ENCODE measurements around the gene TAS2R50. TPM values are rescaled to one million over a fixed set of nuclear protein-coding genes. Genes with fewer than 3 reads are reported as not detected.
A peak's percentile ranks its signal among the peaks of the same experiment; 100 is the strongest.

The TAS2R50 gene
- total RNA-seq, 1 experiment from 2014 or later = 0.18 TPM

DNA sequence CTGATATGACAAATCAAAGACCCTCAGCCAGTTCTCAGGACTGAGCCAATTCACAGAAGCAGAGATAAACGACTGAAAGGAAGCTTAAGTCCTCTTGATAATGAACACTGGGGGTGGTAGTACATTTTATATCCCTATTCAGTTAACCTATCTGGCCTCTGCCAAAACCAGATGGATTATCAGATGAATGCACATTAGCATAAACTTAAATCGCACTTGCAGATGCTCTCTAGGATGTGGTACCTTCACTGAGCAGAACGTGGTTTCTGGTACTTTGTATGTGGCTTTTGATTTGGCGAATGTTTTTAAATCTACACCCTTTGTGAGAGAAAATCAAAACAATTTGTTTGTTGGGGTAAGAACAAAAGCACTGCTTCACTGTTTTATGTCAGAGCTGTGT, 26.5 kb downstream of the TAS2R50 start:
- intact Hi-C loops (cut with micrococcal nuclease; ENCODE audit: unreplicated experiment) = loop anchor here (5.0 kb wide), 1 partner anchor 237 kb away; no protein-coding TSS in a partner anchor
- Histone ChIP-seq H3K27me3 (ENCODE audit: control insufficient read depth, insufficient read depth, low read length) (no peaks in the 10 kb centered on the region), H3K9me3 (ENCODE audit: control insufficient read depth, insufficient read depth, low read depth, low read length) (no peaks in the 10 kb centered on the region), H3K27ac (ENCODE audit: low read length) (no peak overlapping the region), H3K4me1 (ENCODE audit: control insufficient read depth, insufficient read depth, low read length) (no peaks in the 10 kb centered on the region), H3K4me3 (ENCODE audit: low read depth in 2 of 2, low read length in 2 of 2) (no peak overlapping the region), H3K36me3 (ENCODE audit: control insufficient read depth, insufficient read depth, low read length) (no peaks in the 10 kb centered on the region)
- ChIA-PET CTCF (no interaction called here), POLR2A (no interaction called here)
- TF ChIP-seq, protein P1, sequence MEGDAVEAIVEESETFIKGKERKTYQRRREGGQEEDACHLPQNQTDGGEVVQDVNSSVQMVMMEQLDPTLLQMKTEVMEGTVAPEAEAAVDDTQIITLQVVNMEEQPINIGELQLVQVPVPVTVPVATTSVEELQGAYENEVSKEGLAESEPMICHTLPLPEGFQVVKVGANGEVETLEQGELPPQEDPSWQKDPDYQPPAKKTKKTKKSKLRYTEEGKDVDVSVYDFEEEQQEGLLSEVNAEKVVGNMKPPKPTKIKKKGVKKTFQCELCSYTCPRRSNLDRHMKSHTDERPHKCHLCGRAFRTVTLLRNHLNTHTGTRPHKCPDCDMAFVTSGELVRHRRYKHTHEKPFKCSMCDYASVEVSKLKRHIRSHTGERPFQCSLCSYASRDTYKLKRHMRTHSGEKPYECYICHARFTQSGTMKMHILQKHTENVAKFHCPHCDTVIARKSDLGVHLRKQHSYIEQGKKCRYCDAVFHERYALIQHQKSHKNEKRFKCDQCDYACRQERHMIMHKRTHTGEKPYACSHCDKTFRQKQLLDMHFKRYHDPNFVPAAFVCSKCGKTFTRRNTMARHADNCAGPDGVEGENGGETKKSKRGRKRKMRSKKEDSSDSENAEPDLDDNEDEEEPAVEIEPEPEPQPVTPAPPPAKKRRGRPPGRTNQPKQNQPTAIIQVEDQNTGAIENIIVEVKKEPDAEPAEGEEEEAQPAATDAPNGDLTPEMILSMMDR (IDR thresholded peaks at IDR 0.05) = 0 out of 2 replicates have a peak, but pooled peaks have one; percentile 0
- no peak for TF ChIP-seq SIN3A (IDR thresholded peaks at IDR 0.05; ENCODE audit: borderline replicate concordance, insufficient read depth, low read depth, low read length)
- no peak for ATAC-seq
- in situ Hi-C loops (cut with HindIII; ENCODE audit: low pct_unique_long_range_greater_than_20kb, low sequenced_read_pairs) = no loop called here
- no peak for DNase-seq (ENCODE audit: low read depth, low spot score)
- BruUV-seq (replicated peaks) = no TSS peak

DNA sequence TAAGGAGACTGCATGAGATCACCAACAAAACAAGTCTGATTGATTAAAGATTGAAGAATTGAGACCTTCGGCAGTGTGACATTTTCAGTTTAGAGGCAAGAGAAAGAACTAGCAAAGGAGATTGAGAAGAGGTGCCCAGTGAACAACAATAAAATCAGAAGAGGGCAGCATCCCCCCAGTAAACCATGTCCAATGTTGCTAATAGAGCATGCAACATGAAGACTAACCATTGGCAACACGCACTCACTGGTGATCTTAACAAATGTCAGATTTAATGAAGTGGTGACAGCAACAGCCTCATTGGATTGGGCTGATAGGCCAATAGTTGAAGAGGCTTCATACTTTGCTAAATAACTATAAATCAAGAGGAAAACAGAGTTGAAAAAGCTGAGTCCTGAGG, 26.9 kb downstream of the TAS2R50 start:
- intact Hi-C loops (cut with micrococcal nuclease; ENCODE audit: unreplicated experiment) (loop anchor here (5.0 kb wide), 1 partner anchor 237 kb away; no protein-coding TSS in a partner anchor), in situ Hi-C loops (cut with HindIII; ENCODE audit: low pct_unique_long_range_greater_than_20kb, low sequenced_read_pairs) (no loop called here)
- no peaks in the 10 kb centered on the region for H3K4me1 ChIP-seq (ENCODE audit: control insufficient read depth, insufficient read depth, low read length)
- DNase-seq (ENCODE audit: low read depth, low spot score) = no peak
- no peaks in the 10 kb centered on the region for H3K36me3 ChIP-seq (ENCODE audit: control insufficient read depth, insufficient read depth, low read length)
- no peaks in the 10 kb centered on the region for H3K27me3 ChIP-seq (ENCODE audit: control insufficient read depth, insufficient read depth, low read length)
- no peaks in the 10 kb centered on the region for H3K9me3 ChIP-seq (ENCODE audit: control insufficient read depth, insufficient read depth, low read depth, low read length)
- POLR2A ChIA-PET = no interaction called here
- no peak overlapping the region for H3K27ac ChIP-seq (ENCODE audit: low read length)
- CTCF ChIA-PET = no interaction called here
- no TSS peak for BruUV-seq (replicated peaks)
- no peak for TF ChIP-seq SIN3A (IDR thresholded peaks at IDR 0.05; ENCODE audit: borderline replicate concordance, insufficient read depth, low read depth, low read length)
- TF ChIP-seq, protein P1 (IDR thresholded peaks at IDR 0.05) = 0 out of 2 replicates have a peak, but pooled peaks have one; percentile 5
- H3K4me3 ChIP-seq (ENCODE audit: low read depth in 2 of 2, low read length in 2 of 2) = no peak overlapping the region
- ATAC-seq = no peak

DNA sequence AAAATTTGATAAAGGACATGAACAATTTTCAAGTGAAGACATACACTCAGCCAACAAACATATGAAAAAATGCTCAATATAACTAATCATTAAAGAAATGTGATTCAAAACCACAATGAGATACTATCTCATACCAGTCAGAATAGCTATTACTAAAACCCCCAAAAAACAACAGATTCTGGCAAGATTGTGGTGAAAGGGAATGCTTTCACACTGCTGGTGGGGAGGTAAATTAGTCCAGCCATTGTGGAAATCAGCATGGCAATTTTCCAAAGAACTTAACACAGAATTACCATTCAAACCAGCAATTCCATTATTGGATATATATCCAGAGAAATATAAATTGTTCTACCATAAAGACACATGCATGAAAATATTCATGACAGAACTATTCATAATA, 29.0 kb downstream of the TAS2R50 start:
- in situ Hi-C loops (cut with HindIII; ENCODE audit: low pct_unique_long_range_greater_than_20kb, low sequenced_read_pairs) = no loop called here
- intact Hi-C loops (cut with micrococcal nuclease; ENCODE audit: unreplicated experiment) = no loop called here
- Histone ChIP-seq H3K4me1 (ENCODE audit: control insufficient read depth, insufficient read depth, low read length) (no peaks in the 10 kb centered on the region), H3K27me3 (ENCODE audit: control insufficient read depth, insufficient read depth, low read length) (no peaks in the 10 kb centered on the region), H3K4me3 (ENCODE audit: low read depth in 2 of 2, low read length in 2 of 2) (no peak overlapping the region), H3K36me3 (ENCODE audit: control insufficient read depth, insufficient read depth, low read length) (no peaks in the 10 kb centered on the region), H3K27ac (ENCODE audit: low read length) (no peak overlapping the region), H3K9me3 (ENCODE audit: control insufficient read depth, insufficient read depth, low read depth, low read length) (no peaks in the 10 kb centered on the region)
- ChIA-PET POLR2A (no interaction called here), CTCF (no interaction called here)
- TF ChIP-seq, protein P1 (IDR thresholded peaks at IDR 0.05) = no peak
- TF ChIP-seq SIN3A (IDR thresholded peaks at IDR 0.05; ENCODE audit: borderline replicate concordance, insufficient read depth, low read depth, low read length) = no peak
- TF ChIP-seq, protein P2, sequence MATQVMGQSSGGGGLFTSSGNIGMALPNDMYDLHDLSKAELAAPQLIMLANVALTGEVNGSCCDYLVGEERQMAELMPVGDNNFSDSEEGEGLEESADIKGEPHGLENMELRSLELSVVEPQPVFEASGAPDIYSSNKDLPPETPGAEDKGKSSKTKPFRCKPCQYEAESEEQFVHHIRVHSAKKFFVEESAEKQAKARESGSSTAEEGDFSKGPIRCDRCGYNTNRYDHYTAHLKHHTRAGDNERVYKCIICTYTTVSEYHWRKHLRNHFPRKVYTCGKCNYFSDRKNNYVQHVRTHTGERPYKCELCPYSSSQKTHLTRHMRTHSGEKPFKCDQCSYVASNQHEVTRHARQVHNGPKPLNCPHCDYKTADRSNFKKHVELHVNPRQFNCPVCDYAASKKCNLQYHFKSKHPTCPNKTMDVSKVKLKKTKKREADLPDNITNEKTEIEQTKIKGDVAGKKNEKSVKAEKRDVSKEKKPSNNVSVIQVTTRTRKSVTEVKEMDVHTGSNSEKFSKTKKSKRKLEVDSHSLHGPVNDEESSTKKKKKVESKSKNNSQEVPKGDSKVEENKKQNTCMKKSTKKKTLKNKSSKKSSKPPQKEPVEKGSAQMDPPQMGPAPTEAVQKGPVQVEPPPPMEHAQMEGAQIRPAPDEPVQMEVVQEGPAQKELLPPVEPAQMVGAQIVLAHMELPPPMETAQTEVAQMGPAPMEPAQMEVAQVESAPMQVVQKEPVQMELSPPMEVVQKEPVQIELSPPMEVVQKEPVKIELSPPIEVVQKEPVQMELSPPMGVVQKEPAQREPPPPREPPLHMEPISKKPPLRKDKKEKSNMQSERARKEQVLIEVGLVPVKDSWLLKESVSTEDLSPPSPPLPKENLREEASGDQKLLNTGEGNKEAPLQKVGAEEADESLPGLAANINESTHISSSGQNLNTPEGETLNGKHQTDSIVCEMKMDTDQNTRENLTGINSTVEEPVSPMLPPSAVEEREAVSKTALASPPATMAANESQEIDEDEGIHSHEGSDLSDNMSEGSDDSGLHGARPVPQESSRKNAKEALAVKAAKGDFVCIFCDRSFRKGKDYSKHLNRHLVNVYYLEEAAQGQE (IDR thresholded peaks at IDR 0.05; ENCODE audit: insufficient read depth in 1 of 2, low read depth in 2 of 2, low read length in 1 of 2) = no peak
- no peak for TF ChIP-seq POLR2AphosphoS5 (IDR thresholded peaks at IDR 0.05; ENCODE audit: low read depth, low read length)
- no peak for TF ChIP-seq TCF7L2 (IDR thresholded peaks at IDR 0.05; ENCODE audit: low read depth, low read length)
- BruUV-seq (replicated peaks) = no TSS peak
- ATAC-seq (no peak), DNase-seq (ENCODE audit: low read depth, low spot score) (no peak)
